Activated CD8-positive, alpha-beta memory T cell treated with anti-CD3 and anti-CD28 coated beads for 48 hours (primary cell): Measurements from ENCODE around the gene STAM.

ENCODE experiments used
- DNase-seq, 3 experiments: peaks; one replicate each; pipeline ENCODE4 v3.0.0-alpha.2; 2020; ENCODE audit warnings: low read depth in 2 of 3, low spot score in 2 of 3

STAM gene

DNA sequence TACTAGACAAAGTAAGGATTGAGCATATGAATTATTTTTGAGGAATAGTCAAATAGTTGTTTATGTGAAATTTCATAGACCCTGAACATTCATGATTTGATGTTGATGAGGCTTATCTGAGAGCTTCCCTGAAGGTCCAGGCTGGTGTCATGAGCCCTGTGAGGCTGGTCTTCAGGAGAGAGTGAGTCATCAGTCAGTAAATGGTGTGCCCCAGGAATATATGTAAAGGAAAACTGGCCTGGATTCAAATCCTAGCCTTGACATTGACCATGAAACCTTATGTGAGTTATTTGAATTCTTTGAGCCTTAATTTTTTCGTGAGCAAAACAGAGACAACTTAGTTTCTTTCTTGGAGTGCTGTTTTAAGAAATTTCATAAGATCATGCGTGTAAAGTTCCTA is 114.2 kb downstream of the STAM start:
- DNase-seq = no peak

DNA sequence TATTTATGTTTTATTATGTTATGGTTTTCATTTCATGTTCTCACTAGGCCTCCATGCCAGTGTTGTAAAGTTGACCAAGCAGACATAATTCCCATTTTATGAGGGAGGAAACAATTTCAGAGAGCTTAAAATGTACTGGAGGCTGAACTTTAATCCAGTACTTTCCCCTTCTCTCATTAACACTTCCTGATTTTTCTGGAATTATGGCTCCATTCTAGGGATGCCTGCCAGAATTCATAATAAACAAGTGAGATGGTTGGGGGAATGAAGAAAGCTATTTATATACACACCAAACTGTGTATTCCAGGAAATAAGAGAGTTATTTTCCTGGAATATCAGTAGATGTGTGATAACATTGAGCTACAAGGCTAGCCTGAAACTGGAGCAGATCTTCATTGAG is 114.9 kb downstream of the STAM start:
- no peak for DNase-seq

DNA sequence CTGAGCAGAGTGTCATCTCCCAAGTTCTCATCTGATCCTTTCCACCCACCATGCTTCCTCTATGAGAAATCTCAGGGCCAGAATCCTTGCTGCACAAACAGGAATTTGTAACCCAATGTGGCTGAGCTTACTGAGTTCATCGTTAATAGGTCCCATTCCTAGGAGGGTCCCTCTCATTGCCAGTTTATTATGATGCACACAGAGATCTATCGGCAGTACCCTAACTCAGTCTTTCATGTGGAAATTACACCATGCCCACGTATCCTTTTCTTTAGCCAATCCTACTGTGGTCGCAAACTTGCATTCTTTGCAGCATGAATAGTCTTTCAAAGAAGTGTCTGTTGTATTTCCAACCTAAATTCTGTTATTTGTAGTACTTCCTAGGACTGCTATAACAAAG is 120.2 kb downstream of the STAM start:
- DNase-seq = no peak

DNA sequence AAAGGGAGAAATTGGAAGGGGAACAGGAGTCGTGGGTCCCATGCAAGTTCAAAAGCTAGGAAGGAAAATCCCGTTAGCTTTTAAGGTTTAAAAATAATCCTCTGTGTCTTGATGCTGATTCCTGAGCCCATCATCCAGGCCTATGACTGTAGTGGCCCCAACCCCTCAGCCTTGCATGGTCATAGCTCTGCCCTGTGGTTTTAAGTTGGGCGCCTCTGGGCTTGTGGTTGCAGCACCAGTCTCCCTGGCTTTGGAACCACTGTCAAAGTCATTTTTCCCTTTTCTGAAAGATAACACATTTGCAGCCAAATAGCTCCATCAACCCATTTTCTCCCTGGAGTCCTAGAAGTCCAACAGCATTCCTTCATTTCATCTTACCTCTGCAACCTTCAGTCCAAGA is 121.7 kb downstream of the STAM start:
- no peak for DNase-seq
